H9 (cell line): Measurements from ENCODE around the gene C10orf62. TPM values are rescaled to one million over a fixed set of nuclear protein-coding genes. Genes with fewer than 3 reads are reported as not detected.

ENCODE experiments used
- DNase-seq: peaks from one replicate; pipeline ENCODE4 v3.0.0-alpha.2; 2017
- H2AFZ ChIP-seq: one replicate; pipeline ENCODE4 v1.6.1; 2013; ENCODE audit warnings: mild to moderate bottlenecking, low read length, control low read depth, moderate library complexity
- H2AK5ac ChIP-seq: 2 replicates; pipeline ENCODE4 v1.6.1; 2013; ENCODE audit warnings: low read length, control low read depth, mixed read lengths; ENCODE audit not compliant: insufficient read length
- H2BK120ac ChIP-seq: one replicate; pipeline ENCODE4 v1.6.1; 2013; ENCODE audit warnings: low read depth, mild to moderate bottlenecking, low read length, control low read depth, inconsistent platforms; ENCODE audit not compliant: poor library complexity, severe bottlenecking
- H2BK12ac ChIP-seq: 2 replicates; pipeline ENCODE4 v1.6.1; 2013; ENCODE audit warnings: low read length, control low read depth, mixed read lengths, low read depth; ENCODE audit not compliant: insufficient read length
- H2BK15ac ChIP-seq: 2 replicates; pipeline ENCODE4 v1.6.1; 2013; ENCODE audit warnings: low read depth, low read length, control low read depth
- H2BK20ac ChIP-seq: one replicate; pipeline ENCODE4 v1.6.1; 2013; ENCODE audit warnings: low read depth, mild to moderate bottlenecking, low read length, control low read depth, inconsistent platforms; ENCODE audit not compliant: poor library complexity, severe bottlenecking
- H2BK5ac ChIP-seq: 2 replicates; pipeline ENCODE4 v1.6.1; 2013; ENCODE audit warnings: low read length, control low read depth, mixed read lengths; ENCODE audit not compliant: insufficient read length
- H3K14ac ChIP-seq: 2 replicates; pipeline ENCODE4 v1.6.1; 2013; ENCODE audit warnings: low read length, control low read depth; ENCODE audit not compliant: insufficient read depth
- H3K18ac ChIP-seq: 2 replicates; pipeline ENCODE4 v1.6.1; 2013; ENCODE audit warnings: low read depth, mild to moderate bottlenecking, mixed read lengths, low read length, control low read depth; ENCODE audit not compliant: insufficient read length
- H3K23ac ChIP-seq: 2 replicates; pipeline ENCODE4 v1.6.1; 2013; ENCODE audit warnings: low read length, control low read depth, mixed read lengths, low read depth; ENCODE audit not compliant: insufficient read length
- H3K23me2 ChIP-seq: 2 replicates; pipeline ENCODE4 v1.6.1; 2013; ENCODE audit warnings: low read depth, mild to moderate bottlenecking, mixed read lengths, low read length, control low read depth; ENCODE audit not compliant: insufficient read length, poor library complexity, severe bottlenecking
- H3K27ac ChIP-seq: 2 replicates; pipeline ENCODE4 v1.5.1; 2013; ENCODE audit warnings: low read length, control low read depth, mixed read lengths, low read depth; ENCODE audit not compliant: insufficient read length
- H3K27me3 ChIP-seq: 2 replicates; pipeline ENCODE4 v1.6.1; 2013; ENCODE audit warnings: low read length, control low read depth, inconsistent platforms; ENCODE audit not compliant: insufficient read depth
- H3K4ac ChIP-seq: 2 replicates; pipeline ENCODE4 v1.6.1; 2013; ENCODE audit warnings: low read depth, mild to moderate bottlenecking, control low read depth, inconsistent platforms, low read length, moderate library complexity
- H3K4me1 ChIP-seq: 2 replicates; pipeline ENCODE4 v1.6.1; 2013; ENCODE audit warnings: low read length, control low read depth, inconsistent platforms; ENCODE audit not compliant: insufficient read depth
- H3K4me2 ChIP-seq: 2 replicates; pipeline ENCODE4 v1.6.1; 2013; ENCODE audit warnings: low read length, control low read depth, mixed read lengths; ENCODE audit not compliant: insufficient read length, insufficient read depth
- H3K56ac ChIP-seq: 2 replicates; pipeline ENCODE4 v1.6.1; 2013; ENCODE audit warnings: low read depth, mild to moderate bottlenecking, mixed read lengths, low read length, control low read depth; ENCODE audit not compliant: insufficient read length
- H3K79me1 ChIP-seq: 2 replicates; pipeline ENCODE4 v1.6.1; 2013; ENCODE audit warnings: low read depth, mild to moderate bottlenecking, moderate library complexity, low read length, control low read depth, inconsistent platforms; ENCODE audit not compliant: insufficient read depth, poor library complexity, severe bottlenecking
- H3K79me2 ChIP-seq: 2 replicates; pipeline ENCODE4 v1.6.1; 2013; ENCODE audit warnings: low read length, control low read depth, inconsistent platforms; ENCODE audit not compliant: insufficient read depth
- H3K9ac ChIP-seq: 2 replicates; pipeline ENCODE4 v1.6.1; 2013; ENCODE audit warnings: low read length, control low read depth, mixed read lengths; ENCODE audit not compliant: insufficient read length; ENCODE audit errors: extremely low read depth
- H3K9me3 ChIP-seq: one replicate; pipeline ENCODE4 v1.6.1; 2013; ENCODE audit warnings: low read depth, low read length, inconsistent platforms; ENCODE audit not compliant: control insufficient read depth
- H3T11ph ChIP-seq: one replicate; pipeline ENCODE4 v1.6.1; 2013; ENCODE audit warnings: mild to moderate bottlenecking, low read length, control low read depth, inconsistent platforms
- H4K20me1 ChIP-seq: one replicate; pipeline ENCODE4 v1.6.1; 2013; ENCODE audit not compliant: control insufficient read depth, insufficient read length, insufficient read depth
- H4K5ac ChIP-seq: 2 replicates; pipeline ENCODE4 v1.6.1; 2013; ENCODE audit warnings: low read depth, mild to moderate bottlenecking, mixed read lengths, low read length, control low read depth; ENCODE audit not compliant: insufficient read length
- H4K8ac ChIP-seq: replicated peaks from 2 replicates; pipeline ENCODE4 v1.6.1; 2013; ENCODE audit warnings: low read length, control low read depth, mixed read lengths, low read depth; ENCODE audit not compliant: insufficient read length
- H4K91ac ChIP-seq: 2 replicates; pipeline ENCODE4 v1.6.1; 2013; ENCODE audit warnings: low read depth, mild to moderate bottlenecking, moderate library complexity, mixed read lengths, low read length, control low read depth; ENCODE audit not compliant: insufficient read length
- H3K27ac Mint-ChIP-seq, 3 experiments: 2 replicates in 2 of 3; 3 replicates in 1 of 3; pipeline ENCODE4 v1.8.0; 2020 to 2021; ENCODE audit warnings: mixed read lengths in 3 of 3, mild to moderate bottlenecking in 1 of 3, moderate library complexity in 1 of 3
- H3K27me3 Mint-ChIP-seq: 2 replicates; pipeline ENCODE4 v1.8.0; 2021; ENCODE audit warnings: low read depth, mild to moderate bottlenecking, moderate library complexity, mixed read lengths
- H3K36me3 Mint-ChIP-seq, 3 experiments: 2 replicates in 2 of 3; 3 replicates in 1 of 3; pipeline ENCODE4 v1.8.0; 2020 to 2021; ENCODE audit warnings: low read depth in 3 of 3, mixed read lengths in 3 of 3; ENCODE audit not compliant: insufficient read depth in 1 of 3
- H3K4me1 Mint-ChIP-seq, 2 experiments: 2 replicates each; pipeline ENCODE4 v1.8.0; 2020; ENCODE audit warnings: mixed read lengths in 2 of 2
- H3K4me3 Mint-ChIP-seq, 2 experiments: 2 replicates in 1 of 2; 3 replicates in 1 of 2; pipeline ENCODE4 v1.8.0; 2020 to 2021; ENCODE audit warnings: mild to moderate bottlenecking in 2 of 2, mixed read lengths in 2 of 2, moderate library complexity in 1 of 2
- H3K9me3 Mint-ChIP-seq, 2 experiments: 2 replicates in 1 of 2; 3 replicates in 1 of 2; pipeline ENCODE4 v1.8.0; 2020; ENCODE audit warnings: mild to moderate bottlenecking in 2 of 2, mixed read lengths in 2 of 2, moderate library complexity in 1 of 2
- WGBS: extraction: QIAGEN DNeasy Blood & Tissue Kit; methylation state at CpG from one replicate; pipeline ENCODE4 v1.1.7; 2013; ENCODE audit warnings: missing lambda C conversion rate, low lambda C conversion rate, mixed read lengths; ENCODE audit not compliant: insufficient read length; ENCODE audit errors: extremely low coverage; 5-methylcytosine and 5-hydroxymethylcytosine counted together
- total RNA-seq: library from RNA; stranded (reverse); gene quantifications from 2 replicates; pipeline ENCODE4 v1.2.1, GENCODE V29; 2021
- TF ChIP-seq, protein P1 (sequence below): fragments of 200-600 bp; sonication (generic); conservative IDR thresholded peaks from 3 replicates; pipeline ENCODE4 v1.8.0; 2021; ENCODE audit warnings: antibody characterized with exemption, mild to moderate bottlenecking

The C10orf62 gene
- total RNA-seq, 1 experiment from 2014 or later = 0.31 TPM

DNA sequence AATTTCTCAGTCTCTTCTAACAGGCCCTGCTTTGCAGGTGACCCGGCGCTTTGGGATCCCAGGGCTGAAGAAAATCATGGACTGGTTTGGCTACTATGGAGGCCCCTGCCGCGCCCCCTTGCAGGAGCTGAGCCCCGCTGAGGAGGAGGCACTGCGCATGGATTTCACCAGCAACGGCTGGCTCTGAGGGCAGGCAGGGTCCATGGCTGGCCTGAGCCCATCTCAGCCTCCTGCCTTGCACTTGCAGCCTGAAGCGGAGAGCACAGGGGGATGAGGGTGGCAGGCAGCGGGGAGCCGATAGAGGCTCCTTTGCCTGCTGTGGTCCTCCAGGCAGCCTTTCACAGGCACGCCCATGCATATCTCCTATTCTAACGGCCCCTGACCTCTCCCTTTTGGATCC is 22.0 kb downstream of the C10orf62 start:
- no peak overlapping the region for H3K9ac ChIP-seq
- no peak overlapping the region for H3K23ac ChIP-seq
- H3K36me3 Mint-ChIP-seq = 0 out of 7 replicates have a peak, but pooled peaks cover 3 to 5% (median 4%) of the 10 kb centered on the region in 3 experiments

More for the DNA sequence above, 22.0 kb downstream of the C10orf62 start:
- Histone ChIP-seq H3K79me2 (no peaks in the 10 kb centered on the region), H2AK5ac (no peak overlapping the region), H3K18ac (no peak overlapping the region), H2BK15ac (no peak overlapping the region), H3K4ac (no peak overlapping the region), H3K27ac (no peak overlapping the region), H3K23me2 (no peaks in the 10 kb centered on the region), H4K5ac (no peak overlapping the region), H3K79me1 (no peaks in the 10 kb centered on the region), H4K20me1 (no peaks in the 10 kb centered on the region), H4K8ac (no peak overlapping the region), H2AFZ (no peak overlapping the region), H3K27me3 (no peaks in the 10 kb centered on the region), H3K4me2 (no peak overlapping the region), H2BK20ac (no peak overlapping the region), H3K14ac (no peak overlapping the region; the same call in 1 of the 2 replicates), H2BK5ac (no peak overlapping the region), H2BK12ac (no peak overlapping the region), H3K9me3 (no peaks in the 10 kb centered on the region), H3K4me1 (no peaks in the 10 kb centered on the region), H3T11ph (no peak overlapping the region), H2BK120ac (no peak overlapping the region), H4K91ac (no peak overlapping the region), H3K56ac (no peak overlapping the region)
- peak overlapping the region in 2 of 3 experiments; percentile 32 to 35; a peak in 2 of 7 replicates for H3K27ac Mint-ChIP-seq
- DNase-seq = no peak
- H3K9me3 Mint-ChIP-seq = no peaks in the 10 kb centered on the region
- peaks cover 11 to 16% of the 10 kb centered on the region in 2 experiments for H3K4me1 Mint-ChIP-seq
- no peaks in the 10 kb centered on the region for H3K27me3 Mint-ChIP-seq
- TF ChIP-seq, protein P1, sequence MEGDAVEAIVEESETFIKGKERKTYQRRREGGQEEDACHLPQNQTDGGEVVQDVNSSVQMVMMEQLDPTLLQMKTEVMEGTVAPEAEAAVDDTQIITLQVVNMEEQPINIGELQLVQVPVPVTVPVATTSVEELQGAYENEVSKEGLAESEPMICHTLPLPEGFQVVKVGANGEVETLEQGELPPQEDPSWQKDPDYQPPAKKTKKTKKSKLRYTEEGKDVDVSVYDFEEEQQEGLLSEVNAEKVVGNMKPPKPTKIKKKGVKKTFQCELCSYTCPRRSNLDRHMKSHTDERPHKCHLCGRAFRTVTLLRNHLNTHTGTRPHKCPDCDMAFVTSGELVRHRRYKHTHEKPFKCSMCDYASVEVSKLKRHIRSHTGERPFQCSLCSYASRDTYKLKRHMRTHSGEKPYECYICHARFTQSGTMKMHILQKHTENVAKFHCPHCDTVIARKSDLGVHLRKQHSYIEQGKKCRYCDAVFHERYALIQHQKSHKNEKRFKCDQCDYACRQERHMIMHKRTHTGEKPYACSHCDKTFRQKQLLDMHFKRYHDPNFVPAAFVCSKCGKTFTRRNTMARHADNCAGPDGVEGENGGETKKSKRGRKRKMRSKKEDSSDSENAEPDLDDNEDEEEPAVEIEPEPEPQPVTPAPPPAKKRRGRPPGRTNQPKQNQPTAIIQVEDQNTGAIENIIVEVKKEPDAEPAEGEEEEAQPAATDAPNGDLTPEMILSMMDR = no peak
- H3K4me3 Mint-ChIP-seq = no peak overlapping the region
- whole genome bisulfite sequencing = no CpG with 5 or more reads among the region's 12 CpGs
